ENCODE data around the gene KIAA1755. TPM values are rescaled to one million over a fixed set of nuclear protein-coding genes. Genes with fewer than 3 reads are reported as not detected.
A peak's percentile ranks its signal among the peaks of the same experiment; 100 is the strongest.

Gene KIAA1755
- total RNA-seq, 1 donor from 2014 or later, result 0.22 TPM

- H3K9me3 ChIP-seq (ENCODE audit: low read depth), result no peaks in the 10 kb centered on the region
- H3K27ac Mint-ChIP-seq, result no peak overlapping the region
- H3K4me3 ChIP-seq, result no peak overlapping the region
- no peak overlapping the region for H2AFZ ChIP-seq (replicated peaks)
- no peak overlapping the region for H3K4me2 ChIP-seq
- DNase-seq (ENCODE audit: low spot score), result no peak
- H3K79me2 ChIP-seq (ENCODE audit: low read depth), result no peaks in the 10 kb centered on the region
- H3K9ac ChIP-seq, result no peak overlapping the region
- no peaks in the 10 kb centered on the region for H3K36me3 Mint-ChIP-seq
- H3K27me3 ChIP-seq, result no peaks in the 10 kb centered on the region
- no peaks in the 10 kb centered on the region for H3K36me3 ChIP-seq
- peaks cover 7% of the 10 kb centered on the region for H3K27me3 Mint-ChIP-seq (ENCODE audit: insufficient read depth, low read depth)
- H3K4me1 Mint-ChIP-seq, result peaks cover 13% of the 10 kb centered on the region
- H4K20me1 ChIP-seq (ENCODE audit: low read depth), result no peaks in the 10 kb centered on the region
- H3K4me3 Mint-ChIP-seq, result no peak overlapping the region
- peaks cover 7% of the 10 kb centered on the region for H3F3A ChIP-seq (ENCODE audit: low read depth)
- TF ChIP-seq CTCF (IDR thresholded peaks at IDR 0.05), result no peak
- no peak for TF ChIP-seq EZH2 (IDR thresholded peaks at IDR 0.05)
- TF ChIP-seq EZH2phosphoT487 (IDR thresholded peaks at IDR 0.05), result no peak
- peaks cover 5% of the 10 kb centered on the region for H3K9me3 Mint-ChIP-seq
- peaks cover 7% of the 10 kb centered on the region for H3K4me1 ChIP-seq
- no peak overlapping the region for H3K27ac ChIP-seq
These were observed 63.9 kb downstream of the KIAA1755 start for GRCh38 chr20:38196592-38196991.

GRCh38 chr20:38196076-38196475, 64.5 kb downstream of the KIAA1755 start:
- Histone ChIP-seq H4K20me1 (ENCODE audit: low read depth) (no peaks in the 10 kb centered on the region), H3K9ac (no peak overlapping the region), H3F3A (ENCODE audit: low read depth) (peaks cover 7% of the 10 kb centered on the region), H3K36me3 (no peaks in the 10 kb centered on the region), H3K4me1 (peaks cover 10% of the 10 kb centered on the region), H2AFZ (replicated peaks) (no peak overlapping the region), H3K9me3 (ENCODE audit: low read depth) (no peaks in the 10 kb centered on the region), H3K4me3 (no peak overlapping the region), H3K79me2 (ENCODE audit: low read depth) (no peaks in the 10 kb centered on the region), H3K4me2 (no peak overlapping the region), H3K27me3 (no peaks in the 10 kb centered on the region), H3K27ac (no peak overlapping the region)
- peaks cover 5% of the 10 kb centered on the region for H3K9me3 Mint-ChIP-seq
- no peak overlapping the region for H3K4me3 Mint-ChIP-seq
- DNase-seq (ENCODE audit: low spot score), result no peak
- H3K36me3 Mint-ChIP-seq, result no peaks in the 10 kb centered on the region
- peaks cover 17% of the 10 kb centered on the region for H3K4me1 Mint-ChIP-seq
- no peak overlapping the region for H3K27ac Mint-ChIP-seq
- no peak for TF ChIP-seq CTCF (IDR thresholded peaks at IDR 0.05)
- no peak for TF ChIP-seq EZH2phosphoT487 (IDR thresholded peaks at IDR 0.05)
- TF ChIP-seq EZH2 (IDR thresholded peaks at IDR 0.05), result no peak
- peaks cover 7% of the 10 kb centered on the region for H3K27me3 Mint-ChIP-seq (ENCODE audit: insufficient read depth, low read depth)

- Mint-ChIP-seq H3K27me3 (ENCODE audit: insufficient read depth, low read depth) (peaks cover 7% of the 10 kb centered on the region), H3K4me1 (peaks cover 17% of the 10 kb centered on the region), H3K4me3 (no peak overlapping the region), H3K27ac (peak overlapping the region; percentile 78), H3K36me3 (no peaks in the 10 kb centered on the region), H3K9me3 (peaks cover 5% of the 10 kb centered on the region)
- no peak overlapping the region for H3K9ac ChIP-seq
- H3K4me2 ChIP-seq, result no peak overlapping the region
- no peak overlapping the region for H2AFZ ChIP-seq (replicated peaks)
- TF ChIP-seq CTCF (IDR thresholded peaks at IDR 0.05) (no peak), EZH2phosphoT487 (IDR thresholded peaks at IDR 0.05) (no peak), EZH2 (IDR thresholded peaks at IDR 0.05) (no peak)
- no peak for DNase-seq (ENCODE audit: low spot score)
- no peaks in the 10 kb centered on the region for H3K27me3 ChIP-seq
- no peaks in the 10 kb centered on the region for H3K9me3 ChIP-seq (ENCODE audit: low read depth)
- no peak overlapping the region for H3K27ac ChIP-seq
- no peaks in the 10 kb centered on the region for H3K79me2 ChIP-seq (ENCODE audit: low read depth)
- peaks cover 7% of the 10 kb centered on the region for H3F3A ChIP-seq (ENCODE audit: low read depth)
- peaks cover 10% of the 10 kb centered on the region for H3K4me1 ChIP-seq
- H3K4me3 ChIP-seq, result no peak overlapping the region
- H4K20me1 ChIP-seq (ENCODE audit: low read depth), result no peaks in the 10 kb centered on the region
- no peaks in the 10 kb centered on the region for H3K36me3 ChIP-seq
These were observed 65.0 kb downstream of the KIAA1755 start for GRCh38 chr20:38195521-38195920.

All from neural progenitor cell (in vitro differentiated cells).